C4-2B (cell line): ENCODE results near the gene SINHCAF.

Experiments
- ZFX ChIP-seq: fragments of 450-650 bp; IDR thresholded peaks from 2 replicates; pipeline ENCODE4 v1.6.1; 2017
- TF ChIP-seq, protein P1 (sequence below): fragments of 450-650 bp; conservative IDR thresholded peaks from 2 replicates; pipeline ENCODE4 v1.5.1; 2017; ENCODE audit warnings: mild to moderate bottlenecking

- TF ChIP-seq, protein P1, sequence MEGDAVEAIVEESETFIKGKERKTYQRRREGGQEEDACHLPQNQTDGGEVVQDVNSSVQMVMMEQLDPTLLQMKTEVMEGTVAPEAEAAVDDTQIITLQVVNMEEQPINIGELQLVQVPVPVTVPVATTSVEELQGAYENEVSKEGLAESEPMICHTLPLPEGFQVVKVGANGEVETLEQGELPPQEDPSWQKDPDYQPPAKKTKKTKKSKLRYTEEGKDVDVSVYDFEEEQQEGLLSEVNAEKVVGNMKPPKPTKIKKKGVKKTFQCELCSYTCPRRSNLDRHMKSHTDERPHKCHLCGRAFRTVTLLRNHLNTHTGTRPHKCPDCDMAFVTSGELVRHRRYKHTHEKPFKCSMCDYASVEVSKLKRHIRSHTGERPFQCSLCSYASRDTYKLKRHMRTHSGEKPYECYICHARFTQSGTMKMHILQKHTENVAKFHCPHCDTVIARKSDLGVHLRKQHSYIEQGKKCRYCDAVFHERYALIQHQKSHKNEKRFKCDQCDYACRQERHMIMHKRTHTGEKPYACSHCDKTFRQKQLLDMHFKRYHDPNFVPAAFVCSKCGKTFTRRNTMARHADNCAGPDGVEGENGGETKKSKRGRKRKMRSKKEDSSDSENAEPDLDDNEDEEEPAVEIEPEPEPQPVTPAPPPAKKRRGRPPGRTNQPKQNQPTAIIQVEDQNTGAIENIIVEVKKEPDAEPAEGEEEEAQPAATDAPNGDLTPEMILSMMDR, result no peak
- TF ChIP-seq ZFX, result no peak
These were observed 14.2 kb downstream of the SINHCAF start for GRCh38 chr12:31311634-31312258.
